ENCODE data around the gene ERC1. TPM values are rescaled to one million over a fixed set of nuclear protein-coding genes. Genes with fewer than 3 reads are reported as not detected.

The ERC1 gene
- polyA plus RNA-seq, 1 donor from 2014 or later: 7.1 TPM

DNA sequence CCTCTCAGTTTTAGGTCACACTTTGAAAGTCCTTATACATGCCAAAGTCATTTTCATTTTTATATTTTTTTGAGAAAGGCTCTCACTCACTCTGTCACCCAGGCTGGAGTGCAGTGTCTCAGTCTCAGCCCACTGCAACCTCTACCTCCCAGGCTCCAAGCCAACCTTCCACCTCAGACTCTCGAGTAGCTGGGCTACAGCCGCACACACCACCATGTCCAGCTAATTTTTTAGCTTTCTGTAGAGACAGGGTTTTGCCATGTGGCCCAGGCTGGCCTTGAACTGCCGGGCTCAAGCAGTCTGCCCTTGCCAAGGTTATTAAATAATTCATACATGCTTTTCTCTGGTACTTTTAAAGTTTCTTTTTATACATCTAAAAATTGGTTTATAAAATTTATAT, 166.0 kb downstream of the ERC1 start:
- H3K4me3 ChIP-seq (ENCODE audit: low read length): no peak overlapping the region
- no peaks in the 10 kb centered on the region for H3K79me2 ChIP-seq (replicated peaks; ENCODE audit: insufficient read depth, low read length)
- no peaks in the 10 kb centered on the region for H3F3A ChIP-seq (ENCODE audit: insufficient read depth, low read length, poor library complexity, severe bottlenecking)
- H4K20me1 ChIP-seq (ENCODE audit: insufficient read depth): no peaks in the 10 kb centered on the region
- no peak overlapping the region for H3K4me2 ChIP-seq (ENCODE audit: low read length)
- H3K27me3 ChIP-seq (ENCODE audit: insufficient read depth, low read depth, low read length): no peaks in the 10 kb centered on the region
- H3K9me3 ChIP-seq (ENCODE audit: low read length): no peaks in the 10 kb centered on the region
- no peak for TF ChIP-seq EP300 (conservative IDR thresholded peaks at IDR 0.05; ENCODE audit: poor library complexity, severe bottlenecking)
- TF ChIP-seq POLR2AphosphoS5 (IDR thresholded peaks at IDR 0.05): no peak
- TF ChIP-seq SMC3 (conservative IDR thresholded peaks at IDR 0.05; ENCODE audit: poor library complexity): no peak
- no peak for TF ChIP-seq TAF1 (IDR thresholded peaks at IDR 0.05; ENCODE audit: low read depth)
- TF ChIP-seq, protein P1, sequence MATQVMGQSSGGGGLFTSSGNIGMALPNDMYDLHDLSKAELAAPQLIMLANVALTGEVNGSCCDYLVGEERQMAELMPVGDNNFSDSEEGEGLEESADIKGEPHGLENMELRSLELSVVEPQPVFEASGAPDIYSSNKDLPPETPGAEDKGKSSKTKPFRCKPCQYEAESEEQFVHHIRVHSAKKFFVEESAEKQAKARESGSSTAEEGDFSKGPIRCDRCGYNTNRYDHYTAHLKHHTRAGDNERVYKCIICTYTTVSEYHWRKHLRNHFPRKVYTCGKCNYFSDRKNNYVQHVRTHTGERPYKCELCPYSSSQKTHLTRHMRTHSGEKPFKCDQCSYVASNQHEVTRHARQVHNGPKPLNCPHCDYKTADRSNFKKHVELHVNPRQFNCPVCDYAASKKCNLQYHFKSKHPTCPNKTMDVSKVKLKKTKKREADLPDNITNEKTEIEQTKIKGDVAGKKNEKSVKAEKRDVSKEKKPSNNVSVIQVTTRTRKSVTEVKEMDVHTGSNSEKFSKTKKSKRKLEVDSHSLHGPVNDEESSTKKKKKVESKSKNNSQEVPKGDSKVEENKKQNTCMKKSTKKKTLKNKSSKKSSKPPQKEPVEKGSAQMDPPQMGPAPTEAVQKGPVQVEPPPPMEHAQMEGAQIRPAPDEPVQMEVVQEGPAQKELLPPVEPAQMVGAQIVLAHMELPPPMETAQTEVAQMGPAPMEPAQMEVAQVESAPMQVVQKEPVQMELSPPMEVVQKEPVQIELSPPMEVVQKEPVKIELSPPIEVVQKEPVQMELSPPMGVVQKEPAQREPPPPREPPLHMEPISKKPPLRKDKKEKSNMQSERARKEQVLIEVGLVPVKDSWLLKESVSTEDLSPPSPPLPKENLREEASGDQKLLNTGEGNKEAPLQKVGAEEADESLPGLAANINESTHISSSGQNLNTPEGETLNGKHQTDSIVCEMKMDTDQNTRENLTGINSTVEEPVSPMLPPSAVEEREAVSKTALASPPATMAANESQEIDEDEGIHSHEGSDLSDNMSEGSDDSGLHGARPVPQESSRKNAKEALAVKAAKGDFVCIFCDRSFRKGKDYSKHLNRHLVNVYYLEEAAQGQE (IDR thresholded peaks at IDR 0.05; ENCODE audit: borderline replicate concordance): no peak
- no peak for TF ChIP-seq EZH2 (IDR thresholded peaks at IDR 0.05; ENCODE audit: borderline replicate concordance, insufficient read depth, low read length, poor library complexity, severe bottlenecking)
- TF ChIP-seq, protein P2, sequence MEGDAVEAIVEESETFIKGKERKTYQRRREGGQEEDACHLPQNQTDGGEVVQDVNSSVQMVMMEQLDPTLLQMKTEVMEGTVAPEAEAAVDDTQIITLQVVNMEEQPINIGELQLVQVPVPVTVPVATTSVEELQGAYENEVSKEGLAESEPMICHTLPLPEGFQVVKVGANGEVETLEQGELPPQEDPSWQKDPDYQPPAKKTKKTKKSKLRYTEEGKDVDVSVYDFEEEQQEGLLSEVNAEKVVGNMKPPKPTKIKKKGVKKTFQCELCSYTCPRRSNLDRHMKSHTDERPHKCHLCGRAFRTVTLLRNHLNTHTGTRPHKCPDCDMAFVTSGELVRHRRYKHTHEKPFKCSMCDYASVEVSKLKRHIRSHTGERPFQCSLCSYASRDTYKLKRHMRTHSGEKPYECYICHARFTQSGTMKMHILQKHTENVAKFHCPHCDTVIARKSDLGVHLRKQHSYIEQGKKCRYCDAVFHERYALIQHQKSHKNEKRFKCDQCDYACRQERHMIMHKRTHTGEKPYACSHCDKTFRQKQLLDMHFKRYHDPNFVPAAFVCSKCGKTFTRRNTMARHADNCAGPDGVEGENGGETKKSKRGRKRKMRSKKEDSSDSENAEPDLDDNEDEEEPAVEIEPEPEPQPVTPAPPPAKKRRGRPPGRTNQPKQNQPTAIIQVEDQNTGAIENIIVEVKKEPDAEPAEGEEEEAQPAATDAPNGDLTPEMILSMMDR (IDR thresholded peaks at IDR 0.05; ENCODE audit: poor library complexity, severe bottlenecking): no peak
- TF ChIP-seq RAD21 (conservative IDR thresholded peaks at IDR 0.05): no peak
- no peak for TF ChIP-seq MXI1 (conservative IDR thresholded peaks at IDR 0.05; ENCODE audit: poor library complexity, severe bottlenecking)
- H3K9me2 ChIP-seq (ENCODE audit: insufficient read depth, low read length): no peaks in the 10 kb centered on the region
- no peak overlapping the region for H3K9ac ChIP-seq (ENCODE audit: low read length)
- no peak overlapping the region for H3K27ac ChIP-seq (ENCODE audit: low read length)
- H2AFZ ChIP-seq (ENCODE audit: low read depth, low read length): no peak overlapping the region
- no peaks in the 10 kb centered on the region for H3K36me3 ChIP-seq (ENCODE audit: insufficient read depth, low read length)

DNA sequence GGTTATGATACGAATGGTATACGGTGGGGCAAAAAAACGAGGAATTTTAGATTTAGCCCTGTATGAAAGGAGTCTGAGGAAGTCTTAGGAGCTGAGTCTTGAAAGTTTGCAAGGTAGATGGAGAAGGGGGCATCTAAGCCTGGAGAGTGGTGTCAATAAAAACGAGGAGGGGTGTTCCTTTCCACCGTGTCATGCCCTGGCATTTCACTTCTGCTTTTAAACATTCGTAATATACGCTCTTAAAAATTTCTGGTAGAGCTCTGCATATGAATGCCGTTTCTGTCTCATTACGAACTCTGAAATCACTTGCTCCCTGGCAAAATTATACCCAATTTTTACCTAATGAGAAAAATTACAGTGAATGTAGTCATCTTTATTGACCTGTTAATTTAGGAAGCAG, 170.2 kb downstream of the ERC1 start:
- no peaks in the 10 kb centered on the region for H3K9me3 ChIP-seq (ENCODE audit: low read length)
- H3F3A ChIP-seq (ENCODE audit: insufficient read depth, low read length, poor library complexity, severe bottlenecking): no peaks in the 10 kb centered on the region
- H3K27me3 ChIP-seq (ENCODE audit: insufficient read depth, low read depth, low read length): no peaks in the 10 kb centered on the region
- no peak overlapping the region for H3K9ac ChIP-seq (ENCODE audit: low read length)
- H4K20me1 ChIP-seq (ENCODE audit: insufficient read depth): no peaks in the 10 kb centered on the region
- no peaks in the 10 kb centered on the region for H3K9me2 ChIP-seq (ENCODE audit: insufficient read depth, low read length)
- H3K79me2 ChIP-seq (replicated peaks; ENCODE audit: insufficient read depth, low read length): no peaks in the 10 kb centered on the region
- no peak for TF ChIP-seq TAF1 (IDR thresholded peaks at IDR 0.05; ENCODE audit: low read depth)
- no peak for TF ChIP-seq POLR2AphosphoS5 (IDR thresholded peaks at IDR 0.05)
- TF ChIP-seq SMC3 (conservative IDR thresholded peaks at IDR 0.05; ENCODE audit: poor library complexity): no peak
- TF ChIP-seq, protein P1 (IDR thresholded peaks at IDR 0.05; ENCODE audit: borderline replicate concordance): no peak
- no peak for TF ChIP-seq EP300 (conservative IDR thresholded peaks at IDR 0.05; ENCODE audit: poor library complexity, severe bottlenecking)
- no peak for TF ChIP-seq MXI1 (conservative IDR thresholded peaks at IDR 0.05; ENCODE audit: poor library complexity, severe bottlenecking)
- TF ChIP-seq, protein P2 (IDR thresholded peaks at IDR 0.05; ENCODE audit: poor library complexity, severe bottlenecking): no peak
- TF ChIP-seq EZH2 (IDR thresholded peaks at IDR 0.05; ENCODE audit: borderline replicate concordance, insufficient read depth, low read length, poor library complexity, severe bottlenecking): no peak
- no peak for TF ChIP-seq RAD21 (conservative IDR thresholded peaks at IDR 0.05)
- H3K27ac ChIP-seq (ENCODE audit: low read length): no peak overlapping the region
- no peaks in the 10 kb centered on the region for H3K36me3 ChIP-seq (ENCODE audit: insufficient read depth, low read length)
- H3K4me3 ChIP-seq (ENCODE audit: low read length): no peak overlapping the region
- H3K4me2 ChIP-seq (ENCODE audit: low read length): no peak overlapping the region
- H2AFZ ChIP-seq (ENCODE audit: low read depth, low read length): no peak overlapping the region

Data from neural cell (in vitro differentiated cells).